Endothelial cell of umbilical vein (primary cell): ENCODE data around the gene CABYR.

Experiments
- CTCF ChIP-seq, 2 donors: IDR thresholded peaks; 1 replicate in 1 of 2; 2 replicates in 1 of 2; pipeline ENCODE4 v1.5.1; 2011; ENCODE audit warnings: low read length in 2 of 2, mild to moderate bottlenecking in 2 of 2, moderate library complexity in 2 of 2, control low read depth in 1 of 2, inconsistent platforms in 1 of 2, low read depth in 1 of 2; ENCODE audit not compliant: insufficient read depth in 1 of 2; ENCODE audit errors: extremely low read depth in 1 of 2
- MAX ChIP-seq: IDR thresholded peaks from 2 replicates; pipeline ENCODE4 v1.6.1; 2011; ENCODE audit not compliant: insufficient read depth, insufficient read length
- POLR2A ChIP-seq: IDR thresholded peaks from 2 replicates; pipeline ENCODE4 v1.6.1; 2012; ENCODE audit warnings: low read depth, mild to moderate bottlenecking, control low read depth, low read length

GRCh38 chr18:24090876-24091275, 48.0 kb upstream of the CABYR start:
- TF ChIP-seq MAX (no peak), CTCF (IDR thresholded peaks at IDR 0.05; ENCODE audit: extremely low read depth in 1 of 2, insufficient read depth in 1 of 2, low read depth in 1 of 2, low read length in 2 of 2) (no peak), POLR2A (no peak)
